Measurements from ENCODE around the gene FHIT. TPM values are rescaled to one million over a fixed set of nuclear protein-coding genes. Genes with fewer than 3 reads are reported as not detected.

Gene FHIT
- total and polyA plus RNA-seq, 4 donors: 2.1 to 14.7 (median 6.6) TPM

- Histone ChIP-seq H3K36me3 (ENCODE audit: control insufficient read depth in 4 of 4, insufficient read depth in 3 of 4, low read depth in 1 of 4, low read length in 3 of 4) (no peaks in the 10 kb centered on the region), H3K9me3 (ENCODE audit: control insufficient read depth in 4 of 4, low read length in 3 of 4) (no peaks in the 10 kb centered on the region), H3K9ac (ENCODE audit: low read depth in 1 of 2, low read length in 2 of 2) (no peak overlapping the region), H3K27me3 (ENCODE audit: control insufficient read depth in 4 of 4, insufficient read depth in 4 of 4, low read length in 3 of 4) (no peaks in the 10 kb centered on the region), H3K4me1 (ENCODE audit: control insufficient read depth in 4 of 4, insufficient read depth in 4 of 4, low read length in 3 of 4) (no peaks in the 10 kb centered on the region), H3K4me3 (ENCODE audit: low read depth in 1 of 3, low read length in 3 of 3) (no peak overlapping the region), H3K27ac (ENCODE audit: low read depth in 1 of 2, low read length in 2 of 2) (no peak overlapping the region)
- 69% methylated on average over 2 of the region's 2 CpGs for WGBS
- TF ChIP-seq, protein P1, sequence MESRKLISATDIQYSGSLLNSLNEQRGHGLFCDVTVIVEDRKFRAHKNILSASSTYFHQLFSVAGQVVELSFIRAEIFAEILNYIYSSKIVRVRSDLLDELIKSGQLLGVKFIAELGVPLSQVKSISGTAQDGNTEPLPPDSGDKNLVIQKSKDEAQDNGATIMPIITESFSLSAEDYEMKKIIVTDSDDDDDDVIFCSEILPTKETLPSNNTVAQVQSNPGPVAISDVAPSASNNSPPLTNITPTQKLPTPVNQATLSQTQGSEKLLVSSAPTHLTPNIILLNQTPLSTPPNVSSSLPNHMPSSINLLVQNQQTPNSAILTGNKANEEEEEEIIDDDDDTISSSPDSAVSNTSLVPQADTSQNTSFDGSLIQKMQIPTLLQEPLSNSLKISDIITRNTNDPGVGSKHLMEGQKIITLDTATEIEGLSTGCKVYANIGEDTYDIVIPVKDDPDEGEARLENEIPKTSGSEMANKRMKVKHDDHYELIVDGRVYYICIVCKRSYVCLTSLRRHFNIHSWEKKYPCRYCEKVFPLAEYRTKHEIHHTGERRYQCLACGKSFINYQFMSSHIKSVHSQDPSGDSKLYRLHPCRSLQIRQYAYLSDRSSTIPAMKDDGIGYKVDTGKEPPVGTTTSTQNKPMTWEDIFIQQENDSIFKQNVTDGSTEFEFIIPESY (IDR thresholded peaks at IDR 0.05): no peak
- TF ChIP-seq JUND (IDR thresholded peaks at IDR 0.05): no peak
- no peak for TF ChIP-seq NR2F2 (IDR thresholded peaks at IDR 0.05)
- TF ChIP-seq FOXA1 (IDR thresholded peaks at IDR 0.05): no peak
- no peak for DNase-seq (ENCODE audit: low spot score)
These were observed 988.7 kb downstream of the FHIT start for GRCh38 chr3:60262546-60262945.

DNA sequence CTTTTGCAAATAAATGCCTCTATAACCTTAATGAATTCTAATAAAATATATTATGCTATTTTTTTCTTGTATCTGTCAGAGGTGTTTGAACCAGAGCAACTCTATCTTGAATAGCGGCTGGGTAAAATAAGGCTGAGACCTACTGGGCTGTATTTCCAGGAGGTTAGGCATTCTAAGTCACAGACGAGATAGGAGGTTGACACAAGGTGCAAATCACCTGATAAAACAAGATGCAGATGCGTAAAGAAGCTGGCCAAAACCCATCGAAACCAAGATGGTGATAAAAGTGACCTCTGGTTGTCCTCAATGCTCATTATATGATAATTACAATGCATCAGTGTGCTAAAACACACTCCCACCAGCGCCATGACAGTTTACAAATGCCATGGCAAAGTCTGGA is 990.7 kb downstream of the FHIT start:
- Histone ChIP-seq H3K4me1 (ENCODE audit: control insufficient read depth in 4 of 4, insufficient read depth in 4 of 4, low read length in 3 of 4) (no peaks in the 10 kb centered on the region), H3K9me3 (ENCODE audit: control insufficient read depth in 4 of 4, low read length in 3 of 4) (no peaks in the 10 kb centered on the region), H3K9ac (ENCODE audit: low read depth in 1 of 2, low read length in 2 of 2) (no peak overlapping the region), H3K27me3 (ENCODE audit: control insufficient read depth in 4 of 4, insufficient read depth in 4 of 4, low read length in 3 of 4) (no peaks in the 10 kb centered on the region), H3K27ac (ENCODE audit: low read depth in 1 of 2, low read length in 2 of 2) (no peak overlapping the region), H3K4me3 (ENCODE audit: low read depth in 1 of 3, low read length in 3 of 3) (no peak overlapping the region), H3K36me3 (ENCODE audit: control insufficient read depth in 4 of 4, insufficient read depth in 3 of 4, low read depth in 1 of 4, low read length in 3 of 4) (peaks cover 0 to 1% (median 0%) of the 10 kb centered on the region in 4 donors)
- TF ChIP-seq NR2F2 (IDR thresholded peaks at IDR 0.05): no peak
- no peak for TF ChIP-seq RAD21 (IDR thresholded peaks at IDR 0.05)
- no peak for TF ChIP-seq JUND (IDR thresholded peaks at IDR 0.05)
- TF ChIP-seq TAF1 (conservative IDR thresholded peaks at IDR 0.05): no peak
- DNase-seq (ENCODE audit: low spot score): no peak
- 71% methylated on average over 5 of the region's 5 CpGs for WGBS

DNA sequence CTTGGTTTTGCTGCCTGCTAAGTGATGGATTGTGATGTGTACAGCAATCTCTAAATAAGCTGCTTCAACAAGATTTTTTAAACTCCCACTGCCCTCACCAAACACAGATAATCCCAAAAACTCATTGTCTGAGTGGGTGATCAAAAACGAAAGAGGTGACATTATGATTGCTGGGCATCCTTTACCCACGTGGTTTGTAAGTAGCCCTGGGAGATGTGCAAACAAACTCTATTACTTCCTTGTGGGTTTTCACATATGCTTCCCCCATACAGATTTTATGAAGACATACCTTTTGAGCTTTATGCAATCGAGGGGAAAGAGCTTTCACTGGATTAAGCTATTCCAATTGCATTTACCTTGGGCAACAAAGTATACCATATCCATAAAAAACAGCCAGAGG is 1000.4 kb downstream of the FHIT start:
- DNase-seq (ENCODE audit: low spot score): no peak
- Histone ChIP-seq H3K27me3 (ENCODE audit: control insufficient read depth in 4 of 4, insufficient read depth in 4 of 4, low read length in 3 of 4) (no peaks in the 10 kb centered on the region), H3K4me1 (ENCODE audit: control insufficient read depth in 4 of 4, insufficient read depth in 4 of 4, low read length in 3 of 4) (no peaks in the 10 kb centered on the region), H3K9ac (ENCODE audit: low read depth in 1 of 2, low read length in 2 of 2) (no peak overlapping the region), H3K4me3 (ENCODE audit: low read depth in 1 of 3, low read length in 3 of 3) (no peak overlapping the region), H3K36me3 (ENCODE audit: control insufficient read depth in 4 of 4, insufficient read depth in 3 of 4, low read depth in 1 of 4, low read length in 3 of 4) (no peaks in the 10 kb centered on the region), H3K9me3 (ENCODE audit: control insufficient read depth in 4 of 4, low read length in 3 of 4) (no peaks in the 10 kb centered on the region), H3K27ac (ENCODE audit: low read depth in 1 of 2, low read length in 2 of 2) (no peak overlapping the region)
- TF ChIP-seq FOXA2 (IDR thresholded peaks at IDR 0.05): no peak
- TF ChIP-seq HNF4A (conservative IDR thresholded peaks at IDR 0.05): no peak
- 73% methylated on average over 3 of the region's 3 CpGs for WGBS

DNA sequence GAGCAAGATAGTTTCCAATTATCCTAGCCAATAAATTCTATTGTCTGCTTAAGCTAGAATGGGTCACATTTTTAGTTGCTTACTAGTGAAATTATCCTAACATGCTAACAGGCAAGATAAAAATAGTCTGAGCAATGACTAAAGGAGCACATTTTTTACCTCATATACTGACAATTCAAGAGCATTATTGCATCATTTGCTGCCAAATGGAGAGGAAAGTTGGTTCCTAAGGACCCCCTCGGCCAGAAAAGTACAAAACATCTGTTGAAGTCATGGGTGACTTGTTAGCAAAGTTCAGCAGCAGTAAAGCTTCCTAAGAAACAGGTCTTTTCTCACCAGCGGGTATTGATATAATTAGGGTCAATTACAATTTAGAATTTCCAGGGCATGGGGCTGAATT is 1001.0 kb downstream of the FHIT start:
- WGBS: 90% methylated on average over 2 of the region's 2 CpGs
- TF ChIP-seq GABPA (IDR thresholded peaks at IDR 0.05 in 1 of 2, conservative IDR thresholded peaks at IDR 0.05 in 1 of 2) (no peak), JUND (IDR thresholded peaks at IDR 0.05) (no peak), NR2F2 (IDR thresholded peaks at IDR 0.05) (no peak), RXRA (IDR thresholded peaks at IDR 0.05) (no peak), YY1 (IDR thresholded peaks at IDR 0.05) (no peak)
- TF ChIP-seq, protein P1 (IDR thresholded peaks at IDR 0.05): no peak
- no peaks in the 10 kb centered on the region for H3K4me1 ChIP-seq (ENCODE audit: control insufficient read depth in 4 of 4, insufficient read depth in 4 of 4, low read length in 3 of 4)
- no peaks in the 10 kb centered on the region for H3K36me3 ChIP-seq (ENCODE audit: control insufficient read depth in 4 of 4, insufficient read depth in 3 of 4, low read depth in 1 of 4, low read length in 3 of 4)
- H3K9ac ChIP-seq (ENCODE audit: low read depth in 1 of 2, low read length in 2 of 2): no peak overlapping the region
- H3K9me3 ChIP-seq (ENCODE audit: control insufficient read depth in 4 of 4, low read length in 3 of 4): no peaks in the 10 kb centered on the region
- no peak overlapping the region for H3K4me3 ChIP-seq (ENCODE audit: low read depth in 1 of 3, low read length in 3 of 3)
- no peak overlapping the region for H3K27ac ChIP-seq (ENCODE audit: low read depth in 1 of 2, low read length in 2 of 2)
- no peak for DNase-seq (ENCODE audit: low spot score)
- H3K27me3 ChIP-seq (ENCODE audit: control insufficient read depth in 4 of 4, insufficient read depth in 4 of 4, low read length in 3 of 4): no peaks in the 10 kb centered on the region

All from liver (tissue), 9 donors.